HG03280 (cell line): ENCODE results near the gene ACTG1.

ENCODE experiments used
- ATAC-seq: cut with Tn5 transposase; IDR thresholded peaks from one replicate; pipeline ENCODE4 v1.9.1; 2021; ENCODE audit warnings: mild to moderate bottlenecking, moderate library complexity; ENCODE audit not compliant: unreplicated experiment

Gene ACTG1

GRCh38 chr17:81518113-81518784 lies 5.7 kb upstream of the ACTG1 start:
- ATAC-seq = no peak

- ATAC-seq = peak; percentile 31
Measured at GRCh38 chr17:81517339-81518112, 4.9 kb upstream of the ACTG1 start.

- no peak for ATAC-seq
Measured at GRCh38 chr17:81517009-81517338, 4.4 kb upstream of the ACTG1 start.

DNA sequence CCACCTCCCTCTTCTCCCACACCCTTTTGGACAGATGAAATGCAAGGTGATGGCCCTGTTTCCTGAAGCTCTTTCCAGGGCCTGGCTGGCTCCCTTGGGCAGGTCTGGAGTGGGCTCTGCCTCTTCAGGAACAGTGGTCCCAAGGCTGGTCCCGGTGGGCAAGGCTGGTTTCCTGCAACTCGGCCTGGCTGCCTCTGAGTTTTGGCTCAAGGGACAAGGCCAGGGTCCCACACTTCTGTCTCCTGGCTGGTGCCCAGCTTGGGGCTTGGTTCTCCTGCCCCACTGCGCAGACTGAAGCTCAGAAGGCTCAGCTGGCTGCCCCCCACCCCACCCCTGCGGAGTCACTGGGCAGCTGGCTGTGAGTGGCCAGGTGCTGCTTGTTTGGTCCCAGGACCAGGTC lies 3.8 kb upstream of the ACTG1 start:
- no peak for ATAC-seq

DNA sequence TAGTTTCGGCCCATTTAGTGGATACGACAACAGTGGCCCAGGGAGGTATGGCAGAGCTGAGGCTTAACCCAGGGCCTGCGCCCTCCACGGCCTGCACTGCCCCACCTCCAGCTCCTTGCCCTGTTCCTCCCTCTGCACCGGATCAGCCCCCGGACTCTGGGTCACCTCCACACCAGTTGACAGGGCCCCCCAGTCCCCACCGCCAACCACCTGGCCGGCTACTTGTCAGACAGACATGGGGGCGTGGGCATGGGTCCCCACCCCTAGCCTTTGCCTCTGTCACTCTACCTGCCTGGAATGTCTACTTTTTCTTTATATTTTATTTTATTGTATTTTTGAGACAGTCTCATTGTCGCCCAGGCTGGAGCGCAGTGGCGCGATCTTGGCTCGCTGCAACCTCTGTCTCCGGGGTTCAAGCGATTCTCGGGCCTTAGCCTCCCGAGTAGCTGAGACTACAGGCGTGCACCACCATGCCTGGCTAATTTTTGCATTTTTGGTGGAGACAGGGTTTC lies 3.0 kb upstream of the ACTG1 start:
- no peak for ATAC-seq

DNA sequence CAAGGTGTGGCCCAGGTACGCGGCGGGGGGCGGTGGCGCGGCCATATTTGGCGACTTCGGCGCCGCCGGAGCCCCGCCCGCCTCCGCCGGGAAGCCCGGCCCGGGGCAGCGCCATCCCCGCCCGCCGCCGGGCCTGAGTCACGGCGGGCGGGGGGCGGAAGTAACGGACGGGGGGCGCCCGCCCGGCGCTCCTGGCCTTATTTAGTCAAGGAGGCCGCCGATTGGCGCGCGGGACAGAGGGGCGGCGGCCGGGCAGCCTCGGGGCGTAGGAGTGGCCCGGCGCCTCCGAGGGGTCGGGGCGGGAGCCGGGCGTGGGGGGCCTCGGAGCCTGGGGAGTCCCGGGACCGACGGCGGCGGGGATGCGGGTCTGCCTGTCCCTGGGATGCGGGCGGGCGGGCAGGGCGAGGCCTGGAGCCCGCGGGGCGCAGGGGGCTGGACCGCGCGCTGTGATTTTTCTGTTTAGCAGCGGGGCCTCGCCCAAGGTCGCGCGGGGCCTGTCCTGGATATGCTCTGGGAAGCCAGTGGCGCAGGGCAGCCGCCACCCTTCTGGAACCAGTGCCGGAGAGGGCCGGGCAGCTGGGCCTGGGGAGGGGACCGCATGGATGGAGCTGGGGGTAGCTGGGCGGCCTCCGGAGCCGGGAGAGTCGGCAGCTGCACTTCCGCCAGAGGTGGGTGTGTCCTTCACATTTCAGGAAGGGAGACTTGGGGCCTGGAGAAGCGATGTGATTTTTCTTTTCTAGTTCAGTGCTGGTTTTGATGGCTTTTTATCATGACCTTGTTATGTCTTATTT lies 2.3 kb upstream of the ACTG1 start:
- ATAC-seq = no peak

DNA sequence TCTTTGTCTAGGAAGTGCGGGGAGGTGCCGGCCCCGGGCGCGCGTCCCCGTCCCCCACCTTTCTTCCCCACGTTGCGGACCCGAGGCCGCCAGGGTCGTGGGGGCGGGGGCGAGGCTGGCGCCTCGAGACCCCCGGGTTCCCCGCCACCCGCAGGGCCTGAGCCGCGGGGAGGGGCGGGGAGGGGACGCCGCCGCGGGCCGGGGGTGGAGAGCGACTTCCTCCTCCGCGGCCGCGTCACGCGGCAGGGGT lies 1.8 kb upstream of the ACTG1 start:
- no peak for ATAC-seq

DNA sequence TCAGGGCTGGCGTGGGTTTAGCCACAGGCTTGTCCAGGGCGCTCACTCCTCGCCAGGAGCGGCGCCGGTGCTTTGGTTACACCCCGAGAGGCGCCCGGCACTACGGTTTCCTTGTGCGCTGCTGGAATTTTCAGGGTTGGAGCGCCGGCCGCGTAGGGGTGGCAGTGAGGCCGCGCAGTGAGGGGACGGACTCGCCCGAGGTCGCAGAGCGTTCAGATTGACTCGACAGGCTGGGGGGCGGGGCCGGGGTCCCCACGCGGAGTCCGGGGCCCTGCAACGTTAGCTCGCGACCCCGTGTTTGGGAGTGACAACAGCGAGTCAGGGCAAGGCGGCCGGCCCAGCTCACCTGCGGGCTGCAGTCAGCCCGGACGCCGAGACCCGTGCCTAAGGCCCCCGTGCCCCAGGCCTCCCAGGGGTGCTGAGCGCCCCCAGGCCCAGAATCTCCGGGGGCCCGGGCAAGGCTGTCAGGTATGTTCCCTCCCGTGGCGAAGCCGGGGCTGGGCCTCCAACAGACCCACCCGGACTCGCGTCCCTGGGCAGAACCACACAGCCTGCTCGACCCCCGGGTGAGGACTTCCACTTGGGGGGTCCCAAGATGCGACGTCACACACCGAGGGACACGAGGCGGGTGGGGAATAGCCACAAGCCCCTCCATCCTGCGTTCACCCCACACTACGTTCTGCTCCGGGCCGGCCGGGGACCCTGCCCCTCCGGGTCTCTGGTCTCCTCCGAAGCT lies 1.3 kb upstream of the ACTG1 start:
- ATAC-seq = no peak

GRCh38 chr17:81513372-81513752 lies 763 bp upstream of the ACTG1 start:
- no peak for ATAC-seq

GRCh38 chr17:81511804-81512561 lies 616 bp downstream of the ACTG1 start:
- ATAC-seq = no peak

DNA sequence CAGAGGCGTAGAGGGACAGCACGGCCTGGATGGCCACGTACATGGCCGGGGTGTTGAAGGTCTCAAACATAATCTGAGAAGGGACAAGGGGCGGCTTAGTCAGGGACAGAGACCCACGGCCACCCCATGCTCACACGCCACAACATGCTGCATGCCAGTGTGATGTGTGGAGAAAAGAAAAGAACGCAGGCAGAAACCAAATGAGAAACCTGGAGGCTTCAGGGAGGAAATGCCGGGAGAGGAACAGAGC lies 1.1 kb downstream of the ACTG1 start:
- ATAC-seq = no peak

GRCh38 chr17:81510785-81511553 lies 1.6 kb downstream of the ACTG1 start:
- ATAC-seq = no peak

- ATAC-seq = no peak
Measured at GRCh38 chr17:81509972-81510784, 2.4 kb downstream of the ACTG1 start.

DNA sequence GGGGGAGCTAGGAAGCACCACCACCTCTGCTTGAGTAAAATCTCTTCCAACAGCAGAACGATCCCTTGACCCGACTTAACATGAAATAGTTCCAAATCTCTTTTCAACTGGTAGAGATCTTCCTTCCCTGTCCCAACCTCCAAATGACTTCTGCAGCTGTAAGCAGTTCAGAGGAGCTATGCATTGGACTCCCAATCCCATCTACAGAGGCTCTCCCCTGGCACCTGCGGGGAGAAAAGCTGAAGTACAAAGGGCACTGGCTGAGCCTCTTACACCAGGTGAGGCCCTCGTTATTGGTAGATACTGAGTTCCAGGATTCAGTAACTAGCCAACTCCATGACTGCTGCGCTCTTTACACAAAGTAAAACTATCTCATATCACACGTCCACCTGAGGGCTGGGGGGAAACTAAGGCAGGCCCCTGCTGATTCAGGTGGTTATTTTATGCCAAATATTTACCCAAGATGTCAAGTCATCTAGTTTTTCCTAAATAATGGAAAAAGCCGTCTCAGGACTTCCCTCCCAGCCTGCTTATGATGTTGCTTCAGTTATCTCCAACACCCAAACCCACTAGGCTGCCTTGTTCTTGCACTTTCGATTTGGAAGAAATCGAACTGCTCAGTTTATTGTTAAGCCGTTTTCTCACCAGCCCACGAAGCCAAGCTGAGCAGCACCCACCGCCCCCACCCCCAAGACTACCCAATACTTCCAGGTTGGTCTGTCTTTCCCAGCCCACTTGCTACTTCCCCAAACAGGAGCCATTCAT lies 3.2 kb downstream of the ACTG1 start:
- no peak for ATAC-seq

GRCh38 chr17:81508639-81509206 lies 3.9 kb downstream of the ACTG1 start:
- ATAC-seq = no peak

DNA sequence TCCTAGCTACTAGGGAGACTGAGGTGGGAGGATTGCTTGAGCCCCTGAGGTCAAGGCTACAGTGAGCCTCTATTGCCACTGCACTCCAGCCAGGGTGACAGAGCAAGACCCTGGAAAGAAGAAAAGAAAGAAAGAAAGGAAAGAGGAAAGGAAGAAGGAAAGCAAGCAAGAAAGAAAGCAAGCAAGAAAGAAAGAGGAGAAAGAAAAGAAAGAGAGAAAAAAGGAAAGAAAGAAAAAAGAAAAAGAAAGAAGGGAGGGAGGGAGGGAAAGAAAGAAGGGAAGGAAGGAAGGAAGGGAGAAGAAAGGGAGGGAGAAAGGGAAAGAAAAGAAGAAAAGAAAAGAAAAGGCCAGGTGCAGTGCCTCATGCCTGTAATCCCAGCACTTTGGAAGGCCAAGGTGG lies 9.0 kb downstream of the ACTG1 start:
- no peak for ATAC-seq

- no peak for ATAC-seq
Measured at GRCh38 chr17:81502471-81503017, 10.1 kb downstream of the ACTG1 start.

DNA sequence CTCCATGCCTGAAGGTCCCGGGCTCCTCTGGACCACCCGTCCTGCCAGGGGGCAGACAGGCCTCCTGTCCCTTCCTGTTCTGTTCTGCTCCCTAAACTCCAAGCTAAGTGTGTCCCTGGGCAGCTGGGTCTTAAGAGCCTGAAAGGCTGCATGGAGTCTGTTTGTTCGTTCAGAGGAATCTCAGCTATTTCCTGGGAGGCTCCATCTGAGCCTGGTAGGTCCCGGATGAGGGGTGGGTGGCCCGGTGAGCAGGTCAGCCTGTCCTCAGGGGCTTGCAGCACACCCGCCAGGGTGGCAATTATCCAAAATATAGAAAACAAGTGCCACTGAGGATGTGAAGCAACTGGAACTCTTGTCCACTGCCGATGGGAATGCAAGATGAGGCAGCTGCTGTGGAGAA lies 12.6 kb downstream of the ACTG1 start:
- ATAC-seq = no peak
